GM21737 (cell line): ENCODE measurements around the gene RSPH10B2.
"Not testable (repeated sequence)": the region's sequence is repeated elsewhere in the genome, so short reads cannot be mapped to it uniquely, and the experiment has no call there.

Experiments
- ATAC-seq: cut with Tn5 transposase; IDR thresholded peaks from one replicate; pipeline ENCODE4 v1.9.1; 2021; ENCODE audit warnings: mild to moderate bottlenecking, moderate library complexity; ENCODE audit not compliant: unreplicated experiment

Gene RSPH10B2

GRCh38 chr7:6837081-6837480 lies 83.2 kb downstream of the RSPH10B2 start:
- not testable (repeated sequence) for ATAC-seq

GRCh38 chr7:6842278-6842921 lies 88.5 kb downstream of the RSPH10B2 start:
- not testable (repeated sequence) for ATAC-seq

- not testable (repeated sequence) for ATAC-seq
Observed at GRCh38 chr7:6843092-6843491, 89.2 kb downstream of the RSPH10B2 start.

- not testable (repeated sequence) for ATAC-seq
Observed at GRCh38 chr7:6843654-6844053, 89.8 kb downstream of the RSPH10B2 start.

GRCh38 chr7:6845971-6846449 lies 92.1 kb downstream of the RSPH10B2 start:
- not testable (repeated sequence) for ATAC-seq

- not testable (repeated sequence) for ATAC-seq
Observed at GRCh38 chr7:6847751-6848150, 93.8 kb downstream of the RSPH10B2 start.
